GM21423 (cell line): ENCODE data around the gene NUAK1.

Experiments used
- ATAC-seq: cut with Tn5 transposase; IDR thresholded peaks from one replicate; pipeline ENCODE4 v1.9.1; 2021; ENCODE audit warnings: mild to moderate bottlenecking, moderate library complexity; ENCODE audit not compliant: unreplicated experiment

NUAK1 gene

DNA sequence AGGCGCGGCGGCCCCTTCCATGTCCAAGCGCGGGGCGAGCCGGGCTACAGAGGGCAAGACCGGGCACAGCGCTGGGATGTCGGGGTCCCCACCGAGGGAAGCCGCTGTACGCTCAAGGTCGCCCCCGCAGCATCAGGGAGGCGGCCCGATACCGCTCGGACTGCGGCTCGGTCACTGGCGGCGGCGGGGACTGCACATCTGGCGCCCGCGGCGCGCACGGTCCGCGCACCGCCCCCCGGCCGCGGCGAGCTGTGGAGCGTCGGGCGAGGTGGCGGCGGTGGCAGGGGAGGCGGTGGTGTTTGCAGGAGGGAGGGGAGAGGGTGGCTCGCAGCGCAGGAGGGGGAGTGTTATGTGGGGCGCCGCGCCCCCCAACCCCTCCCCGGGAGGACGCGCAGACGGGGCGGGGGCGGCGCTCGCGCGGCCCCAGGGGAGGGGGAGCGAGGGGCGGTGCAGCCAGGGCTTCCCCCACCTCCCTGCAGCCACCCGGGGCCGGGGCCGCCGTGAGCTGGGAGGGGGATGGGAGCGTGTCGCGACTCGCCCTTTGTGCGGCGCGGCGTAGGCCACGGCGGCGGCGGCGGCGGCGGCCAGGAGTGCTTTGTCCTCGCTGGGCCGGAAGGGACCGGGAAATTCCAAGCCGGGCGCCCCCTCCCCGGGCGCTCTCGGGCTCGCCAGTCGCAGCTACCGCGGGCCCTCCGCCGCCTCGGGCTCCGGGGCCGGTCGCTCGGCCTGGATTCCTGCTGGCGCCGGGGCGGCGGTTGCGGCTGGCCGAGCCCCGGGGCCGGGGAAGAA is at the start of gene NUAK1:
Gene NUAK1, minus strand, starts transcription at position 322 of the 789 bp plus-strand sequence. Its CDS starts 301 bp downstream, at position 21.
- ATAC-seq: no peak

- no peak for ATAC-seq
These were observed 49.5 kb upstream of the NUAK1 start for GRCh38 chr12:106188256-106188655.

- ATAC-seq: no peak
These were observed 49.1 kb upstream of the NUAK1 start for GRCh38 chr12:106187842-106188241.

GRCh38 chr12:106187155-106187789 is 48.5 kb upstream of the NUAK1 start:
- no peak for ATAC-seq

DNA sequence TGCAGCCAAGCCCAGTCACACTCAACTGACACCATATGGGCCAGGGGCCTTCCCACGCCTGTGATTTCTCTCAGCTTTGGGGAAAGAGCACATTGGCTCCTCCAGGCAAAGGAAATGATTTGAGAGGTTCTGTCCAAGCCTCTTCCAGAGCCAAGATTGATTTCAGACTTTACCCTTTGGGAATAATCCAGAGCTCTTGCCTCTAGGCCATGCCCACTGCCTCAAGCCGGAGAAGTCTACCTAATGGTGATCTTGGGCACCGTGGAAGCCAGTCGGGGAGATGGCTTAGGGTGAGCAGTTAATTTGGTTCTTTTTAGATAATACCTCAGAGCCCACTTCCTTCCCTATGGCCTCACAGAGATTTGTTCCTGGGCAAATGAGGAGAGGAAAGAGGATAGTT is 45.0 kb upstream of the NUAK1 start:
- ATAC-seq: no peak

- no peak for ATAC-seq
These were observed 42.8 kb upstream of the NUAK1 start for GRCh38 chr12:106181401-106182114.

GRCh38 chr12:106179086-106179485 is 40.3 kb upstream of the NUAK1 start:
- ATAC-seq: no peak

GRCh38 chr12:106178562-106178961 is 39.8 kb upstream of the NUAK1 start:
- ATAC-seq: no peak

- no peak for ATAC-seq
These were observed 37.8 kb upstream of the NUAK1 start for GRCh38 chr12:106176560-106176959.

- no peak for ATAC-seq
These were observed 36.1 kb upstream of the NUAK1 start for GRCh38 chr12:106174876-106175275.

GRCh38 chr12:106173442-106173841 is 34.7 kb upstream of the NUAK1 start:
- ATAC-seq: no peak

DNA sequence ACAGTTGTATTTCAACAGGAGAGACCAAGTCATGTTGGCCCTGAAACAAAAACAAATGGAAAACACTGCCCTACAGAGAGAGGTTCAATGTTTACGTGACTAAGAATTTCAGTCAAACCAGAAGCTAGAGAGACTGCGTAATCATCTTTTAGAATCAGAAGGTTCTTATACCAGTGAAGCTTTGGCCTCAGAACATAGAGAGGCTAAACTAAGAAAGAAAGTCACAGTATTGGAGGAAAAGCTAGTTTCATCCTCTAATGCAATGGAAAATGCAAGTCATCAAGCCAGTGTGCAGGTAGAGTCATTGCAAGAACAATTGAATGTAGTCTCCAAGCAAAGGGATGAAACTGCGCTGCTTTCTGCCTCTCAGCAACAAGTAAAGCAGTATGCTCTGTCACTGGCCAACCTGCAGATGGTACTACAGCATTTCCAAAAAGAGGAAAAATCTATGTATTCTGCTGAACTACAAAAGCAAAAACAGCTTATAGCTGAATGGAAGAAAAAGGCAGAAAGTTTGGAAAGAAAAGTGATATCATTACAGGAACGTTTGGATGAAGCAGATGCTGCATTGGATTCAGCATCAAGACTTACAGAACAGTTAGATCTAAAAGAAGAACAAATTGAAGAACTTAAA is 32.5 kb upstream of the NUAK1 start:
- ATAC-seq: no peak

DNA sequence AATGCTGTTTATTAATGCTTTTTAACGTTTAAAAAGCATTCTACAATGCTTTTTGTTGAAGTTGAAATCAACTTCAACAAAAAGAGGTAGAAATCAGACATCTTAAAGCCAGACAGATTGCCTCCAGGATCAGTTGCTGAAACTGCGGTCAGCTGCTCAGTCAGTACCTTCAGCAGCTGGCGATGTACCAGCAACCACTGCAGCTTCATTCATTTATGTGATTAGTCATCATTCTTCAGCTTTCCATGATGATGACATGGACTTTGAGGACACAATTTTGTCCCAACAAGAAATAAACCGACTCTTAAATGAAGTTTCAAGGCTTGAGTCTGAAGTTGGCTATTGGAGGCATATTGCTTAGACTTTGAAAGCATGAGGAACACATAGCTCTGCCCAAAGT is 31.5 kb upstream of the NUAK1 start:
- no peak for ATAC-seq

DNA sequence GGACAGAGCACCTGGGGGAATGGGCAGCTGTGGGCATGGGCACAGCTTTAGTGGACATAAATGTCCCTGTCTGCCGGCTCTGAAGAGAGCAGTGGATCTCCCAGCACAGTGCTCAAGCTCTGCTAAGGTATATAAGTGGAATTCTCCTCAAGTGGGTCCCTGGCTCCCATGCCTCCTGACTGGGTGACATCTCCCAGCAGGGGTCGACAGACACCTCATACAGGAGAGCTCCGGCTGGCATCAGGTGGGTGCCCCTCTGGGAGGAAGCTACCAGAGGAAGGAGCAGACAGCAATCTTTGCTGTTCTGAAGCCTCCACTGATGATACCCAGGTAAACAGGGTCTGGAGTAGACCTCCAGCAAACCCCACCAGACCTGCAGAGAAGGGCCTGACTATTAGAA is 25.0 kb upstream of the NUAK1 start:
- ATAC-seq: no peak

DNA sequence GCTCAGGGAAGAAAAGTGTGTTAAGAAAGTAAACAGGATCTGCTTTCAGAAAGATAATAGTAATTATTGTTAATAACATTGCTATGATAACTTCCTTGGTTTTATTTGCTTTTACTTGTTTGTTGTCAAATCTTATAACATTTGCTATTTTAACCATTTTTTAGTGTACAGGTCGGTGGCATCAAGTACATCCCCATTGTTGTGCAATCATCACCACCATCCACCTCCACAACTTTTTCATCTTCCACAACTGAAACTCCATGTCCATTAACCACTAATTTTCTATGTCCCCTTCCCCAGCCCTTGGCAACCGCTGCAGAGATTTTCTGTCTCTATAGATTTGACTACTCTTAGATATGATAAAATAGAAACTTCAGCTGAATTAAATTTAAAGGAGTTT is 22.7 kb upstream of the NUAK1 start:
- no peak for ATAC-seq

GRCh38 chr12:106160915-106161314 is 22.2 kb upstream of the NUAK1 start:
- ATAC-seq: no peak

- no peak for ATAC-seq
These were observed 19.0 kb upstream of the NUAK1 start for GRCh38 chr12:106157802-106158201.

DNA sequence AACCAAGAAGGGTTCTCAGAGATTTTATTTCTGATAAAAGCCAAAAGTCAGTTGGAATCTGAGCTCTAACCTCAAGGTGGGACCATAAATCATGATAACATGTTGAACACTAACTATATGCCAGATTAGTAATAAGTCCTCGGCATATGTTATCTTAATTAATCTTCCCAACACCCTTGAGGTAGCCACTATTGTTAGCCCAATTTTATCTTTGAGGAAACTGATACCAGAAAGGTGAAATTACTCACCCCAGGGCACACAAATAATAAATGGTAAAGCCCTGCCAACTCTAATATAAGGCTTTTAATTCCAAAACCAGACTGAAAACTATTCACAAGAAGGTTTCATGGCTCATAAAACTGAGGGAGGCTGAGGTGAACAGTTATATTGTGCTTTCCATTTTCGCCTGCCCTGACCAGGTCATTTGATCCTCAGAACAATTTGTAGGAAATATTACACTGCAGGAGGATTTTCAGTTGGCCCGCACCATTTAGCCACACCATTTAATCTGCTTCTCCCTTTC is 16.1 kb upstream of the NUAK1 start:
- no peak for ATAC-seq

- ATAC-seq: no peak
These were observed 13.6 kb upstream of the NUAK1 start for GRCh38 chr12:106152334-106152733.

DNA sequence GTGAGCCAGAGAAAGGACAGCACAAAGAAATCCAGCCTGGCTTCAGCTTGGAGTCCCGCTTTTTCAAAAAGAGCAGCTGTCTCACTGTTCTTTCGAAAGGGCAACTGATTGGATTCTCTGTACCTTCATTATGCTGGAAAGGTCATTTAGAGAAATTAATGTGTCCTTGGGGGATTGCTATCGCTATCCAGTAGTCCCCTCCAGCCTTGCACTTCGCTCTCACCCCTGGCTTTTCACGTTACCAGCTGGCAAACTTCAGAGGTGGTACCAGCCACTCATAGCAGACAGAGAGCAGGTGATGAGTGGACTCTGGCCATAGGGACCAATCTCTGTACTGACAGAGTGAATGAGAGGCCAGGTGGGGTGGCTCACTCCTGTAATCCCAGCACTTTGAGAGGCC is 11.8 kb upstream of the NUAK1 start:
- ATAC-seq: no peak

GRCh38 chr12:106149096-106149784 is 10.5 kb upstream of the NUAK1 start:
- ATAC-seq: no peak
